Stimulated activated CD8-positive, alpha-beta memory T cell treated with anti-CD3 and anti-CD28 coated beads, Interleukin-12 subunit alpha, Interleukin-12 subunit beta, amount 100 ng/mL, for 24 hours (primary cell): ENCODE data around the gene UAP1L1.
"Not testable (repeated sequence)": the region's sequence is repeated elsewhere in the genome, so short reads cannot be mapped to it uniquely, and the experiment has no call there.

ENCODE experiments used
- DNase-seq: peaks from one replicate; pipeline ENCODE4 v3.0.0-alpha.2; 2020; ENCODE audit errors: extremely low read depth

Gene UAP1L1

DNA sequence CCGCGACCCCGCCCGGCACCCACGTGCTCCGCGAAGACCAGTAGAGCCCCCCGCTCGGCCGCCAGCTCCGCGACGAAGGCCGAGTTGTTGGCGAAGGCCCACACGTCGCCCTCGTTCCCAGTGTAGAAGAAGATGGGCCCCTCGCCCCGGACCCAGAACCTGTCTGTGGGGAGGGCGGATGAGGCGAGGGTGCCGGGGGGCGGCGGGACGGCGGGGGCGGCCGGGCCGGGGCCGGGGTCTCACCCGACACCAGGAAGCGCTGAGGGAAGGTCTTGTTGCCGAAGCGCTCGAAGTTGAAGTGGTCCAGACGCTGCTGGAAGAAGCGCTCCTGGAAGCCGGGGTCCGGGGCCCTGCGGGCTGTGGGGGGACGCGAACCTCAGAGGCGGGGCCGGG is 36.9 kb downstream of the UAP1L1 start:
- no peak for DNase-seq

DNA sequence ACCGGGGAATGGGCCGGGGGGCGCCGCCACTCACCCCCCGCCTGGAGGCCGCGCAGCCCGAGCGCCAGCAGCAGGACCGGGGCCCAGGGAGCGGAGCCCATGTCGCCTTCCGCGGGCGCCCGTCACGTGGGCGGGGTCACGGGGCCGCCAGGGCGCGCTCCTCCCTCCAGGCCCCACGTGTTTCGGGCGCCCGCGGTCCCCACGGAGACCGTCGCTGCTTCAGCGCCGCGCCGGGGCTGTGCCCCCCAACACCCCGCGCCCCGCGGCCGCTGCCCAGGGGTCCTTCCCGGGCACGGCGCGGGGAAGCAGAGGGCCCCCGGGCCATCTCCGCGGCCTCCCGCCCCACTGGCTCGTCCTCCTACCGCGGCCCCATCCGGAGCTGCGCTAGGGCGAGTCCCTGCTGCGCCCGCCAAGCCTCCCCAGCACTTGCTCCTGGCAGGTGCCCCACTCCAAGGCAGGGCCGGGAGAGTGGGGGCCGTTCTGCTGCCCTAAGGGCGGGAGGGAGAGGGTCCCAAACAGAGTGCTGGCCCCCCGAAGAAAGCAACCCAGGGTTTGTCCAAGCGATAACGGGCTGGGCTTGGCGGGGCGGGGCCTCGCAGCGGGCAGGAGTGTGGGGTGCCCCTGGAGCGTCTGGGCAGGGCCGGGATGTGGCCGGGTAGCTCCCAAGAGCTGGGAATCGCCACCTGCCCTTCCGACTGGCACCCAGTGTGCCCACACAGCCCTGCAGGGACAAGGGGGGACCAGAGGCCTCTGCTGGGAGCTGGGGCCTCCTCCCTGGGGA is 37.5 kb downstream of the UAP1L1 start, which contains the start of gene DPP7:
Gene DPP7, minus strand, starts transcription at position 121 of the 781 bp plus-strand sequence. Its CDS starts 20 bp downstream, at position 101.
- DNase-seq, result peak; percentile 62

DNA sequence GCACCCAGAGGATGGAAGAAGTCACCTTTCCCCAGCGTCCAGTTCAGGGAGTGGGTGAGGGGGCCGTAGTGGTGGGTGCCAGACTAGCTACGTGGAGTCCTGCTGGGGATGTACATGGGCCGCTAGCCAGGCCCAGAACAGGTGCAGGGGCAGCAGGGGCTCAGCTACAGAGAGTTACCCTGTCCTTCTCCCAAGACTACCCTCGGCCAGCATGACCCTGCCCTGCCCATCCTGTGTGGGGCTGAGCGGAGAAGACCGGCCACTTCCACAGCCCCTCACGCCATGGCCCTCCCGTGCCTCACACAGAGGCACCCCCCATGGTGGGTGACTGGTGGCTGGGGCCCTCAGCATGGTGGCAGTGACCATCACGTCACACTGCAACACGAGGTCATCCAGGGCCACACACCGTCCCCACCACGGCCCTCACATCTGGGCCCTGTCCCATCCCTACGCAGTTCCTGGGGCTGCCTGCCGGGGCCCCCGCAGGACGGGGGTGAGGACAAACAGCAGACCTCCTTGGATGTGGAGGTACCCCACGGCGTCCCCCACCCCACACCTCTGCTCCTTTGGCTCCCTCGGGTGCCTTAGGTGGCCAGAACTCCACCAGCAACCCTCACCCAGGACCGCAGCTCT is 38.2 kb downstream of the UAP1L1 start:
- no peak for DNase-seq

DNA sequence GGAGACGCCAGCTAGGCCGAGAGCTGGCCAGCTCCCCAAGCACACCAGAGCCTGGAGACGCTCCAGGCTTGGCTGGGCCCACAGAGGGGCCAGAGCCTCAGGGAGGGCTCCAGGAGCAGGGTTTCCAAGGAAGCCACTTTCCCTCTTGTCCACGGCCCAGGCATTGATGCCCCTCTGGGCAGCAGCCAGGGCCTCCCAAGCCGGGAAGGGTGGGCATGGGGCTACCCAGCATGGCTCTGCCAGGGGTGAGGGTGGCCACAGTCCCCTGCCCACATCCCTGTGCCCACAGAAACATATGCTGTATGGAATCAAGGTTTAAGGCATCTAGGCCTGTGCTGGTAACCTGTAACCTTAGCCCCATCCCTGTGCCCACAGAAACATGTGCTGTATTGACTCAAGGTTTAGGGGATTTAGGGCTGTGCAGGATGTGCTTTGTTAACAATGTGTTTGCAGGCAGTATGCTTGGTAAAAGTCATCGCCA is 38.8 kb downstream of the UAP1L1 start:
- DNase-seq, result no peak

DNA sequence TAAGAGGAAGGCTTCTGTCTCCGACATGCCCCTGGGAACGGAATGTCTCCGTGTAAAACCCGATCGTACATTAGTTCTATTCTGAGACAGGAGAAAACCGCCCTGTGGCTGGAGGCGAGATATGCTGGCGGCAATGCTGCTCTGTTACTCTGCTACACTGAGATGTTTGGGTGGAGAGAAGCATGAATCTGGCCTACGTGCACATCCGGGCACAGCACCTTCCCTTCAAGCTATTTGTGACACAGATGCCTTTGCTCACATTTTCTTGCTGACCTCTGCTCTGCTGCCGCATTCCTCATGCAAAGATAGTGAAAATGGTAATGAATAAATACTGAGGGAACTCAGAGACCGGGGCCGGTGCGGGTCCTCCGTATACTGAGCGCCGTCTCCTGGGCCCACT is 39.4 kb downstream of the UAP1L1 start:
- no peak for DNase-seq

DNA sequence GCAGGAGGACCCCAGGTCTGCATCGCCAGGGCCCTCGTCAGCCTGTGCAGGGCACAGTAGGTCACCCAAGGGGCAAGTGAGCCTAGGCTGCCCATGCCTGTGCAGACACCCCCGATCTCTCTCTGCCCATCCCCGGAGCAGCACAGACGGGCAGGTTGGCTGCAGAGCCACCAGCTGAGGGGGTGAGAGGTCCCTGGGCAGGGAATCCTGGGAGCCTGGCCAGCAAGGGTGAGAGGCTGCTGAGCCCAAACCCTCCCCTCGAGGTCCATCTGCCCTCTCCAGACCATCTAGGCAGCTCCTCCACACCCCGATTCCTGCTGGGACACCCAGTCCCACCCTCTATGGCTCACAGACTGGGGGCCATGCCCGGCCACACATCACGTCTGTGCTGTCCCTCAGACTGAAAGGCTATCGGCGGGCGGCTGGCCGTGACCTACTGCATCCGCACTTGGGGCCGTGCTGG is 40.0 kb downstream of the UAP1L1 start:
- DNase-seq, result no peak

DNA sequence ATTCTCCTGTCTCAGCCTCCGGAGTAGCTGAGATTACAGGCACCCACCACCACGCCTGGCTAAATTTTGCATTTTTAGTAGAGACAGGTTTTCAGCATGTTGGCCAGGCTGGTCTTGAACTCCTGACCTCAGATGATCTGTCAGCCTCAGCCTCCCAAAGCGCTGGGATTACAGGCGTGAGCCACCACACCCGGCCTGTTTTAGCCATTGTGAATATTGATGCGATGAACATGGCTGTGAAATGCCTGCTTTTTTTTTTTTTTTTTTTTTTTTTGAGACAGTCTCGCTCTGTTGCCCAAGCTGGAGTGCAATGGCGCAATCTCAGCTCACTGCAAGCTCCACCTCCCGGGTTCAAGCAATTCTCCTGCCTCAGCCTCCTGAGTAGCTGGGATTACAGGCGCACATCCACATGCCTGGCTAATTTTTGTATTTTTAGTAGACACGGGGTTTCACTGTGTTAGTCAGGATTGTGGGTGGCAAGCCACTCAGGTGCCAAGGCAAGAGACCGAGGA is 40.8 kb downstream of the UAP1L1 start:
- not testable (repeated sequence) for DNase-seq

DNA sequence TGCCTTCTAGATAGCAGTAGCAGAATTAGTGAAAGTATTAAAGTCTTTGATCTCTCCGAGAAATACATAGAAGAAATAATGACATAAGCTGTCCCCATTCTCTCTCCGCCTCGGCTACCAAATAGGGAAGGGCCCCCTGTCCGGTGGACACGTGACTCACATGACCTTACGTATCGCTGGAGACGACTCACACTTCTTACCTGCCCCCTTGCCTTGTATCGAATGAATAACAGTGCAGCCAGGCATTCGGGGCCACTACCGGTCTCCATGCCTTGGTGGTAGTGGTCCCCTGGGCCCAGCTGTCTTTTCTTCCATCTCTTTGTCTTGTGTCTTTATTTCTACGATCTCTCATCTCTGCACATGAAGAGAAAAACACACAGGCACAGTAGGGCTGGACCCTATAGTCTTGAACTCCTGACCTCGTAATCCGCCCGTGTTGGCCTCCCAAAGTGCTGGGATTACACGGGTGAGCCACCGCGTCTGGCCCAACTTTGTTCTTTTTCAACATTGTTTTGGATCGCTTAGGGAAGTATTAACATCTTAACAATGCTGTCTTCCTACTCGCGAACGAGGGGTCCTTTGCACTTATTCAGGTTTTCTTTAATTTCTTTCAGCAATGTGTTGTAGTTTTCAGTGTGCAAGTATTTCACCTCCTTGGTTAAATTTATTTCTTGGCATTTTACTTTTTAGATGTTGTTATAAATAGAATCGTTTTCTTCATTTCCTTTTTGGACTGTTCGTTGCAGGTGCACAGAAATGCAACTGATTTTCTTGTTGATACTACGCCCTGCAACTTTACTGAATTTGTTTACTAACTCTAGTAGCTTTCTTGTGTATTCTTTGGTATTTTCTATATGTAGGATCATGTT is 44.8 kb downstream of the UAP1L1 start:
- not testable (repeated sequence) for DNase-seq

DNA sequence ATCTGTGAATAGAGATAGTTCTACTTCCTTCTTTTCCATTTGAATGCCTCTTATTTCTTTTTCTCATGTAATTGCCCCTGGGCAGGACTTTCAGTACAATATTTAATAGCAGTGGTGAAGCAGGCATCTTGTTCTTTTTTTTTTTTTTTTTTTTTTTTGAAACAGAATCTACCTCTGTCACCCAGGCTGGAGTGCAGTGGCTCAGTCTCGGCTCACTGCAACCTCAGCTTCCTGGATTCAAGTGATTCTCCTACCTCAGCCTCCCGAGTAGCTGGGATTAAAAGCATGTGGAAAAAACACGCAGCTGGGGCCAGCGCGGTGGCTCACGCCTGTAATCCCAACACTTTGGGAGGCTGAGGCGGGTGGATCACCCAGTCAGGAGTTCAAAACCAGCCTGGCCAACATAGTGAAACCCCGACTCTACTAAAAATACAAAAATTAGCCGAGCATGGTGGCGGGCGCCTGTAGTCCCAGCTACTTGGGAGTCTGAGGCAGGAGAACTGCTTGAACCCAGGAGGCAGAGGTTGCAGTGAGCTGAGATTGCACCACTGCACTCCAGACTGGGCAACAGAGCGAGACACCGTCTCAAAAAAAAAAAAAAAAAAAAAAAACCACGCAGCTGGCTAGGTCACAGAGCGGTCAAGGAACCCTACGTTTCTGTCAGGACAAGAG is 45.6 kb downstream of the UAP1L1 start:
- DNase-seq, result not testable (repeated sequence)

DNA sequence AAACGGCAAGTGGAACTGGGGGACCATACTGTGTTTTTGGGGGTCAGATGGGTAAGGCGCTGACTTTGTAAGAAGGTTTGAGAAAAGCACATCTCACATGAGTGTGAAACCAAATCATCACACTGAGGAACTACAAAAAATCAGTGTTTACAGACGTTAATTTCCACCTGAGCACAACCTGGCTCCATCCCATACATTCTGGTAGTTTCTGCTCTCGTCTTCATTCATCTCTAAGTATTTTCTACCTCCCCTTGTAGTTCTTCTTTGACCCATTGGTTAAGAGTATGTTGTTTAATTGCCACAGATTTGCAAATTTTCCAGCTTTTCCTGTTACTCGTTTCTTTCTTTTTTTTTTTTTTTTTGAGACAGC is 46.1 kb downstream of the UAP1L1 start:
- DNase-seq, result no peak

DNA sequence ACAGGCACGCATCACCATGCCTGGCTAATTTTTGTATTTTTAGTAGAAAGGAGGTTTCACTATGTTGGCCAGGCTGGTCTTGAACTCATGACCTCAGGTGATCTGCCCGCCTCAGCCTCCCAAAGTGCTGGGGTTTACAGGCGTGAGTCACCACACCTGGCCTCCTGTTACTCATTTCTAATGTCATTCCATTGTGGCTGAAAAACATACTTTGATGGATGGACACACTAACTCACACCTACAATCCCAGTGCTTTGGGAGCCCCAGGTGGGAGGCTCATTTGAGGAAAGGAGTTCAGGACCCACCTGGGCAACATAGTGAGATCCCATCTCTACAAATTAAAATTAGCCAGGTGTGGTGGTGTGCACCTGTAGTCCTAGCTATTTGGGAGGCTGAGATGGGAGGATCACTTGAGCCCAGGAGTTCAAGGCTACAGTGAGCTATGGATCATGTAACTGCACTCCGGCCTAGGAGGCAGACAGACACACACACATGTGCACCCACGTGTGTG is 46.7 kb downstream of the UAP1L1 start:
- DNase-seq, result not testable (repeated sequence)

DNA sequence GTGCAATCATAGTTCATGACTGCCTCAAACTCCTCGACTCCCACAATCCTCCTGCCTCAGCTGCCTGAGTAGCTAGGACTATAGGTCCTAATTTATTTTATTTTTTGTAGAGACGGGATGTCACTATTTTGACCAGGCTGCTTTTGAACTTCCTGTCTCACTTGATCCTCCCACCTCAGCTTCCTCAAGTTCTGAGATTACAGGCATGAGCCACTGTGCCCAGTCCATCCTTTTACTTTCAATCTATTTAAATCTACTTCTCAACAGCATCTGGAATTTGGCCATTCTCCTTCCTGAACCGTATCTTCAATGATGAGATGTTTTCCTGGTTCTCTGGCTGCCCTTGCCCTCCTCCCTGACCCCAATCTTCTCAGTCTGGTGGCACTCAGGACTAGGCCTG is 49.5 kb downstream of the UAP1L1 start:
- DNase-seq, result no peak

DNA sequence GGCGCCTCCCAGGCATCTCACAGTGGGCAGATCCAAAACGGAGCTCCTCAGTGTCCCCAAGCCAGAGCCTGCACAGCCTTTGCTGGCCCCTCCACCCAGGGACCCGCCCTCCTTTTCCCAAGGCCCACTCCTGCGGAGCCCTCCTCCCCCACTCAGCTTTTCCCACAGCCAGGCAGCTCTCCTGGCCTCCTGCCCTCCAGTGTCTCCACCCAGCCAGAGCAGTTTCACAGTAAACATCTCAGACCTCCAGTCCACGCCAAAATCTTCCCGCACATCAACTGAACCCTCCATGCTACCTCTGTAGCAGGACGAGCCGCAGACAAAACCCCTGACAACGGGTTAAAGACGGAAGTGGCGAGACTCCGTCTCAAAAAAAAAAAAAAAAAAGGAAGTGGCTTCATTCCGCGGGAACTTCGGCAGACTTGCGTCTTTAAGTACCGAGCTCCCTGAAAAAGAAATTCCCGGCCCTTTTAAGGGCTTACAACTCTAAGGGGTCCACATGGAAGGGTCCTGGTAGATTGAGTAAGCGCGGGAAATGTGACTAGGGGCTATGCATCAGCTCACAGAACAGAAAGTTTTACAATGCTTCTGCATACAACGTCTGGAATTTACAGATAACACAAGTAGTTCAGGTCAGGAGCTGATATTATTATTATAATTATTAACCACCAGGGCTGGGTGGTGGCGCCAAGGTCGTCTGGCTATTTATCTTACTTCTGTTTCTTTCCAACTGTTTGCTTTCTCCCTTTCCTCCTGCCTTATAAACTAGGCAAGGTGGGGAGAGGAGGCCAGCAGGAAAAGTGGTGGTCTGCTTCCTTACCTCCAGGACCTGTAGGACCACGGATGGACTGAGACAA is 50.2 kb downstream of the UAP1L1 start:
- no peak for DNase-seq

DNA sequence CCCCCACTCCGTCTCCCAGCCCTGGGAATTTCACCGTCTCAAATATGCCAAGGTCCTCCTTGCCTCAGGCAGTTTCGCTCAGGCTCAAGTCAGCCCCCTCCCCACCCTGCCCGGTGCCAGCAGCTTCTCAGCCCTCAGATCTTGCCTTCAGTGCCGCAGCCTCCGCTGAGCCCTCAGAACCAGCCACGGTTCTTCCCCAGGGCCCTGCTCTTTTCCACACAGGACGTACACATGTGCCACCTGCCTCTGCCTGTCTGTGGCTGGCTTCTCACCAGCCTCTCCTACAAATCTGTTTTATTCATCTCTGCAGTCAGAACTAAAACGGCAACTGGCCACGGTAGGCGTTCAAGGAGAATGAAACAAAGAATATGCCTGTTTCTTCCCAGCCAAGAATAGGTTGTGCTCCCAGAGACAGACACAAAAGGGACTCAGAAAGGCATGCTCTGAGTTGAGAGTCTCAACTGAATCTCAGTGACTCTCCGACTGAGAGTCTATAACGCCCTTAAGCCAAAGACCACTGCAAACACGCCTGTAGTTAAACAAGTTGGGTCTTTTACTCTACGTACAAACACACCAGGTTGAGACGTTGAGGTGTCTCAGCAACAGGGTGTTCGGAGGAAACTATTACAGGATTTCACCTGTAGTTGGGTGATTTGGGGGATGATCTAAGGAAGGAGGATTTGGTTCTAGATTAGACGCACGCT is 51.0 kb downstream of the UAP1L1 start:
- DNase-seq, result no peak

DNA sequence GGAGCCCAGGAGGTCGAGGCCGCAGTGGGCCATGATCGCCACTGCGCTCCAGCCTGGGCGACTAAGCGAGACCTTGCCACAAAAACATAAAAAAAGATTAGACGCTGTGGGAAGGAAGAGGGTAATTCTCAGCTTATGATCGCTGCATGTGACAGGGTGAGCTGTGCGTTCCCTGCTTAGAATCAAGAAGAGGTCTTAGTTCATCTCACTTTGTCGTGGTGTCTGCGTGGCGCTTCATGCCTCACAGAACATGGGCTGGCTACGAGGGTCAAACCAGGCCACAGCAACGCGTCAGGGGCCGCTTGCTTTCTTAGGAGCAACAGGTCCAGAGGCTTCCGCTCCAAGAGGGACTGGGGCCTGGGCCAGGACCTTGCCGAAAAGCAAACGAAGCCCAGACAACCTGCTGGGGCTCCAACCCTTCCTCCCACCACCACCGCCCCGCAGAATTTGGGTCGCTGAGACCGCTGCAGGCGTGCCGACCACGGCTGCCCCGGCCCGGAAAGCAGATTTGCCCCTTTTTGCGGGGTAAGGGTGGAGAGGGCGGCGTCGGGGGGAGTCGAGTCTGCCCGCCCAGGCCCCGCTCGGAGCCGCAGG is 51.6 kb downstream of the UAP1L1 start:
- DNase-seq, result no peak

DNA sequence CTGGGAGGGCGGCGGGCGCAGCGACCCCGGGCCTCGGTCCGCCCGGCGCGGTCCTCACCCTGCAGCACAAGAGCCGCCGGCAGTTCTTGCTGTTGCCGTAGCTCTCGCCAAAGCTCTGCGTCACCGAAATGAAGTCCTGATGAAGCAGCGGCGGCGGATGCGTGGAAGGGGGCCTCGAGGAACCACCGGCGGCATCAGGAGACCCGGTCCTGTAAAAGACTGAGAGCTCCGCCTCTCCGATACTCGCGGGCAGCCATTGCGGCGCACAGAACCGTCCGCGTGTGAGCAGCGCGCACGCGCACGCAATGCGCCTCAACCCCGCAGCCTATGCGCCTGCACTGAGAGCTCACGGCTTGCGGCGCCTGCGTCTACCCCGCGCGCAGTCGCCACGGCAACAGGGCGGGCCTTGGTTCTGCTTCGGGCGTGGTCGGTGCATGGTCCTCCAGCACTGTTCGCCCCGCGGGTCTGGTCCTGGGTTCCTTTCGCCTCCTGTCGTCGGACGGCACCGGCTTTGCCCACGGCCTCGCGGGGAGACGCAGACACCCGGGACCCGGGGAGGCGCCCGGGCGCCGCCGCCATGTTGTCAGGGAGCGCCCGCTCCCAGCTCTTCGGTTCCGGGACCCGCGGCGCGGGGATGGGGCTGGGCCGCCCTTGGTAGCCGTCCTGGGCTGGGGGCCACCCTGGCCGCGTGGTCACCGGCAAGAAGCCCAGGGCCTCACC is 52.3 kb downstream of the UAP1L1 start:
- peak; percentile 73 for DNase-seq

DNA sequence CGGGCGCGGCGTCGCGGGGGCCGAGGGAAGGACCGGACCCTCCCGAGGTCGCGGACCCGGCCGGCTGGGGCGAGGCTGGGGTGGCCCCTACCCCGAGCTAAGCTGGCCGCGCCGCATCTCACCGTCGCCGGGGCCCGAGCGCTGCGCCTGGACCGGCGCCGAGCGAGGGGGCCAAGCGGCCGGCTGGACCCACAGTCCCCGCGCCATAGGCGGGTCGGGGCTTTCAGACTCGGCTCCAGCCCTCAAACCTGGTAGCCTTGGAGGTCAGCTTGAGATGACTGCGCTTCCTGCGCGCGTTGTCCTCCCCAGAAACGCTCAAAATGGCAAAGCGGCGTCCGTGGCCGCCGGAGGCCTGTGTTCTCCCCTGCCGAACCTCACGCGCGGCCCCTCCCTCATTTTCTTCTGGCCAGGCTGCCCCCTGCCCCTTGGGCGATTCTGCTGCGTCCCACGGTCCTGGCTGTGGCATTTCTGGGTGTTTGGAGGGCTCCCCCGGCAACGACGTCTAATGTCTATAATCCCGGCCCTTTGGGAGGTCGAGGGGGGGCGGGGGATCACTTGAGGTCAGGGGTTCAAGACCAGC is 52.9 kb downstream of the UAP1L1 start:
- no peak for DNase-seq
